Measurements from ENCODE around the gene RNF121.

GRCh38 chr11:72007587-72007986 is 78.7 kb downstream of the RNF121 start:
- TF ChIP-seq, protein P1, sequence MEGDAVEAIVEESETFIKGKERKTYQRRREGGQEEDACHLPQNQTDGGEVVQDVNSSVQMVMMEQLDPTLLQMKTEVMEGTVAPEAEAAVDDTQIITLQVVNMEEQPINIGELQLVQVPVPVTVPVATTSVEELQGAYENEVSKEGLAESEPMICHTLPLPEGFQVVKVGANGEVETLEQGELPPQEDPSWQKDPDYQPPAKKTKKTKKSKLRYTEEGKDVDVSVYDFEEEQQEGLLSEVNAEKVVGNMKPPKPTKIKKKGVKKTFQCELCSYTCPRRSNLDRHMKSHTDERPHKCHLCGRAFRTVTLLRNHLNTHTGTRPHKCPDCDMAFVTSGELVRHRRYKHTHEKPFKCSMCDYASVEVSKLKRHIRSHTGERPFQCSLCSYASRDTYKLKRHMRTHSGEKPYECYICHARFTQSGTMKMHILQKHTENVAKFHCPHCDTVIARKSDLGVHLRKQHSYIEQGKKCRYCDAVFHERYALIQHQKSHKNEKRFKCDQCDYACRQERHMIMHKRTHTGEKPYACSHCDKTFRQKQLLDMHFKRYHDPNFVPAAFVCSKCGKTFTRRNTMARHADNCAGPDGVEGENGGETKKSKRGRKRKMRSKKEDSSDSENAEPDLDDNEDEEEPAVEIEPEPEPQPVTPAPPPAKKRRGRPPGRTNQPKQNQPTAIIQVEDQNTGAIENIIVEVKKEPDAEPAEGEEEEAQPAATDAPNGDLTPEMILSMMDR (IDR thresholded peaks at IDR 0.05): no peak
- TF ChIP-seq POLR2A (IDR thresholded peaks at IDR 0.05) (no peak), POLR2AphosphoS5 (IDR thresholded peaks at IDR 0.05) (no peak), EP300 (IDR thresholded peaks at IDR 0.05) (no peak)
